Fibroblast of upper back skin (primary cell): ENCODE data around the gene BCL10.

ENCODE experiments used
- DNase-seq: peaks from one replicate; pipeline ENCODE4 v3.0.0-alpha.2; 2013

Gene BCL10

GRCh38 chr1:85297855-85298629 is 21.6 kb upstream of the BCL10 start:
- DNase-seq, result peak; percentile 97

DNA sequence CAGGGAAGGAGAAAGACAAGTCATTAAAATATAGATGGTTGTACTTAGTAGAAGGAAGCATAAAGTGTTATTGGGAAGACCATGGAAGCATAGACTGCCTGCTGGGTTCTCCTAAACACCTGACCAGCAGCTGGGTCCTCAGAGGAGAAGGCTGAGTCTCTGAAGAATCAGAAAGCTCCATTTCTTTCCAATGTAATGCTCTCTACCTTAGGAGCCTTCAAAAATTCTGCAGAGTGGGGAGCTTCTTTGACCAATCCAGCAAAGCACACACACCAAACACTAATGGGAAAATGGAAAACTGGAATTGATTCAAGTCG is 21.1 kb upstream of the BCL10 start:
- no peak for DNase-seq

GRCh38 chr1:85296980-85297379 is 20.5 kb upstream of the BCL10 start:
- DNase-seq, result no peak

GRCh38 chr1:85295654-85296053 is 19.2 kb upstream of the BCL10 start:
- no peak for DNase-seq

DNA sequence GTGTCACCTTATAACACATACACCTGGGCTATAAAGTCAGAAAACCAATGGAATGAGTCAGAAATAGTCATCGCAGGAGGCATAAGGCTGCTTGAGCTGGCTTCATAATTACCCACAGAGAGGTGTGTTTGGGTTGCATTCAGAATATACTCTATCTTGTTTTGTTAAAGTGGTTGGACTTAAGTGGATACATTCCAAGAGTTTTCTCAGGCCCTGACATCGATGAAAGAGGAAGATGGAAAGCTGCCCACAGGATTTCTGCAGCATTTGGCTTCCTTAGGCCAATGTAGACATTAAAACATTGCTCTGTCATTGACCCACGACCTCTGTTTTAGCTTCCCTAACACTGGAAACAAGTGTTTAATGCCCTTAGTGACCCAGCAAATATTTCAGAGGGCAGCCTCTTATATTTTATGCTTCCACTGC is 18.6 kb upstream of the BCL10 start:
- DNase-seq, result peak; percentile 57

GRCh38 chr1:85290826-85291225 is 14.4 kb upstream of the BCL10 start:
- peak; percentile 57 for DNase-seq

DNA sequence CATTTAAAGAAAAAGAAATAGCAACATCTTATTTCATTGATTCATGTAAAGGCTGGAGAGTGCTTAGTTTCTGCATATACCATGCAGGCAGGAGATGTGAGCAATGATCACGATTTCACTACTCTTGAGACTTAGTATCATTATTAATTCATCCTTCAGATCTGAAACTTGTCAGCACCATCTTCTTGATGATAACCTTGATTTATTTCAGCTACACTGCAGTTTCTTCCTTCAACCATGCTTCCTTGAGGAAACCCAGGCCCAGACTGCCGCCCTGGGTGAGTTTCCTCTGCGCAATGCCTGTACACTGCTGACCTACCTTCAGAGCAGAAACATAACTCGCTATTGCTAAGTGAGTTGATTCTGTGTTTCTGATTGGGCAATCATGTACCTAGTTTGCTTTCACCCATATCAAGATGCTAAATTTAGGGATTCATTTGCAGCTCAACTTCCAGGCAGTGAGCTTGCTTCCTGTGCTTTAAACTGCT is 13.5 kb upstream of the BCL10 start:
- DNase-seq, result no peak

GRCh38 chr1:85289207-85289847 is 12.9 kb upstream of the BCL10 start:
- DNase-seq, result peak; percentile 93

DNA sequence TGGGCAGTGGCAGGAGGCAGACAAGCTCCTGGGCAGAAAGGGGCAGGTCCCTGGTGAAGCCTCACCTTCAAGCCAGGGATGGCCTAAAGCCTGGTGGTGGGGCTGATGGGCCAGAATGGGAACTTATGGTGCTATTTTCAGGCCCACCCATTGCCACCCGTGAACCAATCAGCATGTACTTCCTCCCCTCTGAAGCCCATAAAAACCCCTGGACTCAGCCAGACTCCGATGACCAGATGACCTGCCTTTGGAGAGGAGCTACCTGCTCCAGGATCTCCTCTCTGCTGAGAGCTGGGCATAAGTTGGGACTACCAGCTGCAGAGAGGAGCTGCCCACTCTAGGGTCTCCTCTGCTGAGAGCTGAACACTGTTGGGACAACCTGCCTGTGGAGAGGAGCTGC is 7.8 kb upstream of the BCL10 start:
- DNase-seq, result no peak

GRCh38 chr1:85283475-85284199 is 7.2 kb upstream of the BCL10 start:
- no peak for DNase-seq

DNA sequence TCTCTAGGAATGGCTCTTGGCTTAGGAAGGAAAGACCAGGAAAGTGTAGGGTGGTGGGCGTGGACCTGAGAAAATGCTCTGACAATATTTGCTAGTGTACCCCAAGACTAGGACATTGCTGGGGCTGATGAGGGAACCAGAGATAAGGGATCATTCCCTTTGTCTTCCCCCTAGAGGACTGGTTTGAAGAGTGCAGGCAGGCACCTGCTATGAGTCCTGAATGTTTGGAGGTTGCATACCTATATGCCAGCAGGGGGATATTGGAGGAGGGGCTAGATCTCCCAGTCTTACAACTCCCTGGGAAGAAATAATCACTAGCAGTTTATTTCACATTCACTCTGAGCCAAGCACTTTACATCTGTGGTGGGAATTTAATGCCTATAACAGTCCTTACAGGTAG is 6.0 kb upstream of the BCL10 start:
- DNase-seq, result no peak

- peak; percentile 45 for DNase-seq
Observed at GRCh38 chr1:85280636-85281035, 4.2 kb upstream of the BCL10 start.

DNA sequence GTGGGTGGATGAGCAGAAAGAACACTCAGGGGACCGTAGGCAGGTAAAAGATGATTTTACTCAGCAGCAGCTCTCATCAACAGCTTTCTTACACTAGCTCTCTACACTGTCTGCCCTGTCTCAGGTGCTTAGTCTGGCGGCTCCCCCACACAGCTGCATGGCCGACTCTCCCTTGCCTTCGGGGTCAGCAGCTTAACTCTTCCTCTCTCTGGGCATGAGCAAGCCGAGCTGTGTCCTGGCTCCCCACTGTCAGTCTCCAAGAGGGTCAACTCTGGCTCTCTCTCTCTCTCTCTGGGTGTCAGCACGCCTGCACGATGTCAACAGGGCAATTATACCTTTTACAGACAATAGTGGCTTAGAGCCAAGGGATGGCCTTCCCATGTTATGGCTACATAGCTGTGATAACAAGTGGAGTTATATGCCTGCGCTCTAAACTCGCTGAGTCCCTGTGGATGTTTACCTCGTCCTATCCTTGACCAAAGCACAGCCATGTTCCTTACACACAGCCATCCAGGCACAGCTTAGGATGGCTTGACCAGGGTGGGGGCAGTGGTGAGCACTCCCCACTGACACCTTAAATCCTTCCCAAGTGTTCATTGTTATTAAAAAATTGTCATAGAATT is 3.1 kb upstream of the BCL10 start:
- DNase-seq, result no peak

DNA sequence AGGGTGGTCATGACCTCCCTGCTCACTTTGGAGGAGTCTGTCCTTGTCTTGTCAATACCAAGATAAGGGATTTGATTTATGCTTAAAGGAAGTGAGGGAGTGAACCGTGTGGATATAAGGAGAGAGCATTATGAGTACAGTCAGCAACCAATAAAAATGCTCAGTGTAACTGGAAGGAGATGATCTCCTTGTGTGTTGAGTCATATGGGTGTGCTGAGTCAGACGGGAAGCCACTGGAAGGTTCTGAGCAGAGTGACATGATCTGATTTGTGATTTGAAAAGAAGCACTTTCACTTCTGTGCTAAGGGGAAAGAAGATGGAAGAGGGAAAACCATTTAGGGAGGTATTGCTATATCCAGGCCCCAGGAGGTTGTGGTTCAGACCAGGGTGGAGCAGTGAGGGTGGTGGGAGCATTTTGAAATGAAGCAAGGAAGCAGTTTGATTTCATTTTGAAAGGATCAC is 2.5 kb upstream of the BCL10 start:
- DNase-seq, result peak; percentile 94

- no peak for DNase-seq
Observed at GRCh38 chr1:85277802-85278201, 1.4 kb upstream of the BCL10 start.

- DNase-seq, result no peak
Observed at GRCh38 chr1:85276978-85277639, 677 bp upstream of the BCL10 start.

GRCh38 chr1:85275701-85276214 is 674 bp downstream of the BCL10 start:
- DNase-seq, result no peak

GRCh38 chr1:85274969-85275453 is 1.4 kb downstream of the BCL10 start:
- peak; percentile 74 for DNase-seq

GRCh38 chr1:85273397-85273796 is 3.0 kb downstream of the BCL10 start:
- no peak for DNase-seq

DNA sequence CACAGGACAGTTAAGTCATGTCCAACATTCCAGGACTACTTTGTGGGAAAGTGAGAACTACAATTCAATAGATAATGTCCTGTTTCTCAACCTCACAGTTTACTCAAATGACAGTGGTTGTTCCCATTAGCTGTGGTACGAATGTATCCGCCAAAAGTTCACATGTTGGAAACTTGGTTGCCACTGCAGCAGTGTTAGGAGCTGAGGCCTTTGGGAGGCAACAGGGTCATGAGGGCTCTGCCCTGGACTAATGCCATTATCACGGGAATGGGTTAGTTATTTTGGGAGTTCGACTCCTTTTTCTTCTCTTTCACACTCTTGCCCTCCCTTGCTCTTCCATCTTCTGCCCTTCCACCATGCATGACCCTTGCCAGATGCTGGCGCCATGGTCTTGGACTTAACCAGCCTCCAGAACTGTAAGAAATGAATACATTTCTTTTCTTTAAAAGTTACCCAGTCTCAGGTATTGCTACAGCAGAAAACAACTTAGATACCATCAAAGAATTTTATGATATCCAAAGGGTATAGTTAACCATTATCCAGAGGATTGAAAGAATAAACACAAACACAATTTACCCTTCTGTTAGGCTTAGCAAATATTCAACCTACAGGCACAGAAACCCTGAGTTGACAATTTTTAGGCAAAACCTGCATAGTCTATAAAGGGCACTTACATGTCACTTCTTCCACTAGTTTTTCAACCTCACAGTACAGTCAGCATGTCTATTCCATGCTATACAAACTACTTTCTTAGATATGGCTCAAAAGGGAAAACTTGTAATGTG is 7.4 kb downstream of the BCL10 start:
- no peak for DNase-seq

DNA sequence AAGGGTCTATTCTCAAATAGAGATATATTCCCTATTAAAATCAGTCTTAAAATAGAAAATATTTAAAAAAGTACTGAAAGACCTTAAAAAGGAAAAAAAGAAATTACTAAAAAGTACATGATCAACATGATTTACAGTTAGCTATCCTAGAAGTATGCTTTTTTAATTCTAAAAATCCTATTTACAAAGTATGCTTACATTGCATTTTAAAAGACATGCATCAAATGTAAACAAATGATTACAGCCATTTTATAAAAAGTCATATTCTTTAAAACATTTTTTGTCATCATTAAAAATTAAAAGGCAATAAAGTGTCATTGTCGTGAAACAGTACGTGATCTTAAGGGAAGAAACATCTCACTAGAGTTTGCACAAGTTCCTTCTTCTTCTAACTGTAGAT is 9.1 kb downstream of the BCL10 start:
- no peak for DNase-seq

- no peak for DNase-seq
Observed at GRCh38 chr1:85264150-85264549, 12.3 kb downstream of the BCL10 start.
